Heart right ventricle (tissue), 16 donors: ENCODE measurements around the gene HIGD1C. TPM values are rescaled to one million over a fixed set of nuclear protein-coding genes. Genes with fewer than 3 reads are reported as not detected.
"Not testable (repeated sequence)": the region's sequence is repeated elsewhere in the genome, so short reads cannot be mapped to it uniquely, and the experiment has no call there.

Source experiments
- ATAC-seq, 8 donors: fragments of 200-7000 bp; cut with Tn5 transposase; one replicate each; pipeline ENCODE4 v1.9.1; 2020; ENCODE audit warnings: mild to moderate bottlenecking in 8 of 8, moderate library complexity in 8 of 8, moderate number of reproducible peaks in 1 of 8
- DNase-seq, 2 donors: peaks; one replicate each; pipeline ENCODE4 v3.0.0-alpha.2; 2020
- H3K27ac ChIP-seq, 10 donors: fragments of 200-600 bp; sonication (generic) in 2 of 10; one replicate each; pipeline versions ENCODE4 v1.5.0 to v1.8.0; 2020 to 2022; ENCODE audit warnings: mild to moderate bottlenecking in 3 of 10
- H3K27me3 ChIP-seq, 7 donors: fragments of 200-600 bp; one replicate each; pipeline ENCODE4 v1.8.0; 2021 to 2022; ENCODE audit warnings: mild to moderate bottlenecking in 2 of 7
- H3K36me3 ChIP-seq, 9 donors: fragments of 200-600 bp; sonication (generic) in 1 of 9; one replicate each; pipeline versions ENCODE4 v1.5.0 to v1.8.0; 2020 to 2022; ENCODE audit warnings: mild to moderate bottlenecking in 2 of 9
- H3K4me1 ChIP-seq, 9 donors: fragments of 200-600 bp; sonication (generic) in 1 of 9; one replicate each; pipeline versions ENCODE4 v1.5.0 to v1.8.0; 2020 to 2022; ENCODE audit warnings: mild to moderate bottlenecking in 4 of 9
- H3K4me3 ChIP-seq, 10 donors: fragments of 200-600 bp; sonication (generic) in 2 of 10; one replicate each; pipeline versions ENCODE4 v1.5.0 to v1.8.0; 2020 to 2022; ENCODE audit warnings: mild to moderate bottlenecking in 7 of 10, moderate library complexity in 2 of 10
- H3K9me3 ChIP-seq, 11 donors: fragments of 200-600 bp in 10 of 11; sonication (generic) in 2 of 11; one replicate each; pipeline versions ENCODE4 v1.5.0 to v1.8.0; 2013 to 2022; ENCODE audit warnings: mild to moderate bottlenecking in 2 of 11, control low read depth in 1 of 11, moderate library complexity in 1 of 11
- WGBS, 2 donors: extraction: QIAGEN DNeasy Blood & Tissue Kit; methylation state at CpG; one replicate each; pipeline ENCODE4 v1.1.7; 2013; ENCODE audit warnings: inconsistent platforms in 1 of 2; 5-methylcytosine and 5-hydroxymethylcytosine counted together
- intact Hi-C, 10 donors: fragments of 100-400 bp; cut with DNase I; formaldehyde crosslinking; loops; one replicate each; pipeline versions ENCODE4 v1.11.1 to v1.14.2; 2022
- polyA plus RNA-seq, 2 donors: library from polyadenylated mRNA; stranded (reverse); fragments of 200-250 nt; gene quantifications; one replicate each; pipeline ENCODE4 v1.2.3, GENCODE V29; 2013
- total RNA-seq, 10 donors: library from RNA; stranded (reverse); fragmentation: NEBNext Ultra II Directional in 3 of 10; extraction: Animal tissue kit (Norgen Biotek cat#: 25700) in 3 of 10; gene quantifications; one replicate each; pipeline versions ENCODE4 v1.2.1 to v1.2.4, GENCODE V29; 2021 to 2023
- TF ChIP-seq, protein P1 (sequence below), 9 donors: fragments of 200-600 bp; sonication (generic) in 2 of 9; IDR thresholded peaks; one replicate each; pipeline versions ENCODE4 v1.5.0 to v1.8.0; 2021 to 2022; ENCODE audit warnings: antibody characterized with exemption in 9 of 9, mild to moderate bottlenecking in 5 of 9, moderate library complexity in 1 of 9
- donor health status: Arrhythmogenic right ventricular cardiomyopathy.
- donor health status: ischemic (EF 13 %, LVEDD 7.1; RV severe dilation, severe dysfunction).
- donor health status: healthy with polysubstance abuse.
- donor health status: DM: no; HTN: yes; CAD: no.
- donor health status: DM: no; HTN: no; CAD: no.
- donor health status: ischemic (EF 25% LVEDD 6.9; RV normal size, moderate dysfunction).
- donor health status: ischemic (EF 25% LVEDD 5.7; RV mildly dilated, moderate dysfunction).
- donor health status: healthy.
- donor health status: DM: yes; HTN: yes; CAD: no.
- donor health status: Ischemic cardiomyopathy.
- donor health status: ischemic (EF 35%, LVEDD 5.7; RV mildly dilated, moderate dysfunction).
- donor health status: nonischemic (EF 11% LVEDD 7.7; RV severe dilation, severe dysfunction).
- donor health status: DM: yes; HTN: yes; CAD: no.
- donor health status: PGD.
- donor health status: ischemic (EF 29% LVEDD 5.4; RV normal size, mild dysfunction).
- donor health status: nonischemic (EF 23%, LVEDD 6.1; RV moderate dilation, normal function).

Gene HIGD1C
- total and polyA plus RNA-seq, 12 donors = not detected

- ATAC-seq = peak in 2 of 8 donors; percentile 32 to 44
- no peaks in the 10 kb centered on the region for H3K27me3 ChIP-seq
- WGBS, 2 donors = 78 to 83% methylated on average over 4 of the region's 4 CpGs
- no peak overlapping the region for H3K4me3 ChIP-seq
- intact Hi-C loops = no loop called here
- TF ChIP-seq, protein P1, sequence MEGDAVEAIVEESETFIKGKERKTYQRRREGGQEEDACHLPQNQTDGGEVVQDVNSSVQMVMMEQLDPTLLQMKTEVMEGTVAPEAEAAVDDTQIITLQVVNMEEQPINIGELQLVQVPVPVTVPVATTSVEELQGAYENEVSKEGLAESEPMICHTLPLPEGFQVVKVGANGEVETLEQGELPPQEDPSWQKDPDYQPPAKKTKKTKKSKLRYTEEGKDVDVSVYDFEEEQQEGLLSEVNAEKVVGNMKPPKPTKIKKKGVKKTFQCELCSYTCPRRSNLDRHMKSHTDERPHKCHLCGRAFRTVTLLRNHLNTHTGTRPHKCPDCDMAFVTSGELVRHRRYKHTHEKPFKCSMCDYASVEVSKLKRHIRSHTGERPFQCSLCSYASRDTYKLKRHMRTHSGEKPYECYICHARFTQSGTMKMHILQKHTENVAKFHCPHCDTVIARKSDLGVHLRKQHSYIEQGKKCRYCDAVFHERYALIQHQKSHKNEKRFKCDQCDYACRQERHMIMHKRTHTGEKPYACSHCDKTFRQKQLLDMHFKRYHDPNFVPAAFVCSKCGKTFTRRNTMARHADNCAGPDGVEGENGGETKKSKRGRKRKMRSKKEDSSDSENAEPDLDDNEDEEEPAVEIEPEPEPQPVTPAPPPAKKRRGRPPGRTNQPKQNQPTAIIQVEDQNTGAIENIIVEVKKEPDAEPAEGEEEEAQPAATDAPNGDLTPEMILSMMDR (IDR thresholded peaks at IDR 0.05) = no peak
- H3K27ac ChIP-seq = no peak overlapping the region
- H3K4me1 ChIP-seq = peaks cover 0 to 51% (median 10%) of the 10 kb centered on the region in 9 donors
- no peaks in the 10 kb centered on the region for H3K9me3 ChIP-seq
- H3K36me3 ChIP-seq = peaks cover 0 to 17% (median 10%) of the 10 kb centered on the region in 9 donors
- DNase-seq = no peak
Measured at GRCh38 chr12:51011955-51012354, 59.6 kb downstream of the HIGD1C start.

- Histone ChIP-seq H3K4me1 (peaks cover 0 to 51% (median 10%) of the 10 kb centered on the region in 9 donors), H3K4me3 (no peak overlapping the region), H3K9me3 (no peaks in the 10 kb centered on the region), H3K27me3 (no peaks in the 10 kb centered on the region), H3K36me3 (peaks cover 0 to 9% (median 3%) of the 10 kb centered on the region in 9 donors), H3K27ac (no peak overlapping the region)
- 68 to 78% methylated on average over 5 of the region's 5 CpGs for whole genome bisulfite sequencing, 2 donors
- DNase-seq (no peak), ATAC-seq (no peak)
- intact Hi-C loops = no loop called here
- TF ChIP-seq, protein P1 (IDR thresholded peaks at IDR 0.05) = no peak
Measured at GRCh38 chr12:51012570-51013236, 60.4 kb downstream of the HIGD1C start.

- intact Hi-C loops = no loop called here
- Histone ChIP-seq H3K27me3 (no peaks in the 10 kb centered on the region), H3K4me3 (no peak overlapping the region), H3K4me1 (peaks cover 0 to 49% (median 10%) of the 10 kb centered on the region in 9 donors), H3K36me3 (peaks cover 0 to 2% (median 0%) of the 10 kb centered on the region in 9 donors), H3K9me3 (no peaks in the 10 kb centered on the region), H3K27ac (no peak overlapping the region)
- ATAC-seq (no peak), DNase-seq (no peak)
- 93 to 98% methylated on average over 7 of the region's 7 CpGs for WGBS, 2 donors
- TF ChIP-seq, protein P1 (IDR thresholded peaks at IDR 0.05) = no peak
Measured at GRCh38 chr12:51013441-51013840, 61.1 kb downstream of the HIGD1C start.

GRCh38 chr12:51014467-51014866 is 62.1 kb downstream of the HIGD1C start:
- ATAC-seq, H3K4me3 ChIP-seq, H3K9me3 ChIP-seq, H3K27ac ChIP-seq, DNase-seq, H3K27me3 ChIP-seq, intact Hi-C loops, H3K36me3 ChIP-seq: not testable (repeated sequence)
- WGBS, 2 donors = 92 to 93% methylated on average over 9 of the region's 9 CpGs
- H3K4me1 ChIP-seq = peaks cover 0 to 41% (median 10%) of the 10 kb centered on the region in 9 donors

DNA sequence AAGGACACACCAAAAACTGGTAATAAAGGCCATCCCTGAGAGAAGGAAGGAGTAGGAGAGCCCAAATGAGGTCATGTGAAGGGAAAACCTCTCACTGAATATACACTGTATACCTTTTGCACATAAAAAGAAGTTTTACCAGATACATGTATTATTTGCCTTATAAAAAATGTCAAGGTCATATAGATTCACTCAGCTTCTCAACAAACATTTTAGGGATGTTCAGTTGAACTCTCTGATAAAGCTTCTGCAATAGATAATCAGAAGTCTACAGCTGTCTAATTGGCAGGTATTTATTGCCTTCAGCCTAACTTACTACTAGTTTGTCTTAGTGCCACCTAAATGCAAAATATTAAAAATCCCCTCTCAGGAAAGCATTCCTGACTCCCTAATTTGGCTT is 65.1 kb downstream of the HIGD1C start:
- intact Hi-C loops = no loop called here
- H3K4me1 ChIP-seq = peaks cover 0 to 47% (median 10%) of the 10 kb centered on the region in 9 donors
- no peaks in the 10 kb centered on the region for H3K27me3 ChIP-seq
- ATAC-seq = no peak
- DNase-seq = no peak
- H3K27ac ChIP-seq = no peak overlapping the region
- TF ChIP-seq, protein P1 (IDR thresholded peaks at IDR 0.05) = no peak
- H3K36me3 ChIP-seq = no peaks in the 10 kb centered on the region
- H3K4me3 ChIP-seq = no peak overlapping the region
- H3K9me3 ChIP-seq = no peaks in the 10 kb centered on the region
